SK-N-SH (cell line): Measurements from ENCODE around the gene CDHR2. TPM values are rescaled to one million over a fixed set of nuclear protein-coding genes. Genes with fewer than 3 reads are reported as not detected.

Experiments
- CTCF ChIA-PET: fragments of 300-600, 350-600 bp; formaldehyde crosslinking; extraction: SDS; loops from one replicate; lab custom pipeline; 2021; lab: Yijun Ruan, JAX
- POLR2A ChIA-PET: fragments of 350-600 bp; sonication (Branson Sonifier 250); formaldehyde crosslinking; extraction: SDS; loops from one replicate; lab custom pipeline; 2020; ENCODE audit warnings: antibody characterized with exemption, inconsistent platforms; lab: Yijun Ruan, JAX
- DNase-seq: peaks from one replicate; pipeline ENCODE4 v3.0.0; 2012
- H2AFZ ChIP-seq: fragments of 200-600 bp; sonication (generic); 2 replicates; pipeline ENCODE4 v1.8.1; 2016; ENCODE audit warnings: antibody characterized with exemption, mild to moderate bottlenecking, low read depth
- H3F3A ChIP-seq: fragments of 200-600 bp; sonication (generic); replicated peaks from 2 replicates; pipeline ENCODE3; 2016; ENCODE audit warnings: antibody characterized with exemption, mild to moderate bottlenecking; ENCODE audit not compliant: insufficient read depth
- H3K27ac ChIP-seq, 2 experiments: fragments of 200-500 bp in 1 of 2; fragments of 200-600 bp in 1 of 2; sonication (Bioruptor generic) in 1 of 2; sonication (generic), shearing (Covaris generic) in 1 of 2; 2 replicates each; pipeline versions ENCODE4 v1.5.1 to v1.6.1; 2014 to 2016; ENCODE audit warnings: low read depth in 2 of 2, inconsistent platforms in 1 of 2, low read length in 1 of 2, mild to moderate bottlenecking in 1 of 2, mixed read lengths in 1 of 2
- H3K27me3 ChIP-seq: fragments of 200-600 bp; sonication (generic), shearing (Covaris generic); 2 replicates; pipeline ENCODE4 v1.6.1; 2016; ENCODE audit warnings: mixed run types; ENCODE audit not compliant: insufficient read depth
- H3K36me3 ChIP-seq, 2 experiments: fragments of 200-500 bp in 1 of 2; fragments of 200-600 bp in 1 of 2; sonication (Bioruptor generic) in 1 of 2; sonication (generic) in 1 of 2; replicated peaks in 1 of 2; 2 replicates each; pipeline versions ENCODE3 to v1.5.1; 2014 to 2016; ENCODE audit warnings: low read length in 1 of 2, mild to moderate bottlenecking in 1 of 2; ENCODE audit not compliant: insufficient read depth in 2 of 2, control insufficient read depth in 1 of 2
- H3K4me1 ChIP-seq, 2 experiments: fragments of 200-500 bp in 1 of 2; fragments of 200-600 bp in 1 of 2; sonication (Bioruptor generic) in 1 of 2; sonication (generic), shearing (Covaris generic) in 1 of 2; 2 replicates each; pipeline versions ENCODE4 v1.5.1 to v1.6.1; 2014 to 2016; ENCODE audit warnings: low read depth in 1 of 2, low read length in 1 of 2, mixed run types in 1 of 2; ENCODE audit not compliant: insufficient read depth in 2 of 2, control insufficient read depth in 1 of 2
- H3K4me2 ChIP-seq: fragments of 200-600 bp; sonication (generic), shearing (Covaris generic); 2 replicates; pipeline ENCODE4 v1.6.1; 2017; ENCODE audit warnings: mixed run types
- H3K4me3 ChIP-seq, 2 experiments: fragments of 200-500 bp in 1 of 2; fragments of 200-600 bp in 1 of 2; sonication (Bioruptor generic) in 1 of 2; sonication (generic), shearing (Covaris generic) in 1 of 2; 2 replicates each; pipeline versions ENCODE4 v1.5.1 to v1.8.1; 2014 to 2016; ENCODE audit warnings: low read depth in 2 of 2, inconsistent platforms in 1 of 2, low read length in 1 of 2, mild to moderate bottlenecking in 1 of 2, mixed read lengths in 1 of 2, moderate library complexity in 1 of 2
- H3K79me2 ChIP-seq: fragments of 200-600 bp; sonication (generic); 2 replicates; pipeline ENCODE4 v1.8.1; 2017; ENCODE audit warnings: mild to moderate bottlenecking; ENCODE audit not compliant: insufficient read depth
- H3K9ac ChIP-seq: fragments of 200-600 bp; sonication (generic); 2 replicates; pipeline ENCODE4 v1.6.1; 2017; ENCODE audit warnings: mixed run types
- H3K9me2 ChIP-seq: fragments of 200-600 bp; sonication (generic); 2 replicates; pipeline ENCODE4 v1.6.1; 2017; ENCODE audit warnings: mixed run types
- H3K9me3 ChIP-seq: fragments of 200-600 bp; sonication (generic); 2 replicates; pipeline ENCODE4 v1.6.1; 2017; ENCODE audit warnings: mixed run types, mild to moderate bottlenecking, moderate library complexity
- H4K20me1 ChIP-seq: fragments of 200-600 bp; sonication (generic); 2 replicates; pipeline ENCODE4 v1.6.1; 2017; ENCODE audit warnings: mild to moderate bottlenecking, mixed run types; ENCODE audit not compliant: insufficient read depth
- CTCF ChIP-seq: fragments of 200-600 bp; sonication (generic); IDR thresholded peaks from 2 replicates; pipeline ENCODE4 v1.6.1; 2017; ENCODE audit warnings: antibody characterized with exemption, mild to moderate bottlenecking, moderate library complexity
- ELF1 ChIP-seq: IDR thresholded peaks from 2 replicates; pipeline ENCODE4 v1.4.0; 2012
- EP300 ChIP-seq, 2 experiments: IDR thresholded peaks; 2 replicates each; pipeline versions ENCODE4 v1.4.0 to v1.6.1; 2012; ENCODE audit warnings: borderline replicate concordance in 1 of 2, low read depth in 1 of 2, low read length in 1 of 2
- FOXM1 ChIP-seq: IDR thresholded peaks from 2 replicates; pipeline ENCODE4 v1.4.0; 2012; ENCODE audit warnings: low read depth, mild to moderate bottlenecking
- GABPA ChIP-seq: IDR thresholded peaks from 2 replicates; pipeline ENCODE4 v1.4.0; 2012; ENCODE audit warnings: low read depth, mild to moderate bottlenecking
- IRF3 ChIP-seq: fragments of 150-350 bp; IDR thresholded peaks from 2 replicates; pipeline ENCODE4 v1.6.1; 2016; ENCODE audit warnings: mild to moderate bottlenecking, low read depth, low read length
- JUND ChIP-seq: IDR thresholded peaks from 2 replicates; pipeline ENCODE4 v1.4.0; 2012
- MAX ChIP-seq: IDR thresholded peaks from 2 replicates; pipeline ENCODE4 v1.4.0; 2012; ENCODE audit warnings: low read depth
- MEF2A ChIP-seq: IDR thresholded peaks from 2 replicates; pipeline ENCODE4 v1.4.0; 2012; ENCODE audit warnings: low read depth, borderline replicate concordance
- MXI1 ChIP-seq: IDR thresholded peaks from 2 replicates; pipeline ENCODE4 v1.6.1; 2012; ENCODE audit warnings: mild to moderate bottlenecking, low read depth, low read length, improper control_type of control experiment
- NRF1 ChIP-seq: IDR thresholded peaks from 2 replicates; pipeline ENCODE4 v1.6.1; 2012; ENCODE audit warnings: low read depth, mild to moderate bottlenecking, low read length
- PBX3 ChIP-seq: IDR thresholded peaks from 2 replicates; pipeline ENCODE4; 2012
- REST ChIP-seq: IDR thresholded peaks from 2 replicates; pipeline ENCODE4 v1.6.1; 2012; ENCODE audit warnings: mild to moderate bottlenecking, low read depth, low read length, moderate library complexity
- SIN3A ChIP-seq: IDR thresholded peaks from 2 replicates; pipeline ENCODE4 v1.6.1; 2012; ENCODE audit warnings: low read depth, mild to moderate bottlenecking, low read length, moderate library complexity, borderline replicate concordance
- SMC3 ChIP-seq: IDR thresholded peaks from 2 replicates; pipeline ENCODE4 v1.6.1; 2012; ENCODE audit warnings: low read depth, low read length, improper control_type of control experiment
- USF1 ChIP-seq: IDR thresholded peaks from 2 replicates; pipeline ENCODE4 v1.4.0; 2012; ENCODE audit warnings: low read depth, borderline replicate concordance
- YY1 ChIP-seq: IDR thresholded peaks from 2 replicates; pipeline ENCODE4 v1.4.0; 2012; ENCODE audit warnings: low read depth, mild to moderate bottlenecking
- WGBS: methylation state at CpG from one replicate; pipeline ENCODE4 v1.1.6; 2017; ENCODE audit warnings: low lambda C conversion rate; 5-methylcytosine and 5-hydroxymethylcytosine counted together
- polyA plus RNA-seq, 3 experiments: library from polyadenylated mRNA; depleted of rRNA; stranded (reverse); fragments of >200 nt; gene quantifications; 2 replicates each; pipeline ENCODE4 v1.2.3, GENCODE V29; 2012

The CDHR2 gene
- polyA plus RNA-seq, 1 of the 3 experiments (the other 2 are of a cell fraction), result not detected

- TF ChIP-seq EP300 (IDR thresholded peaks at IDR 0.05; ENCODE audit: borderline replicate concordance in 1 of 2, low read depth in 1 of 2, low read length in 1 of 2) (no peak), JUND (no peak)
Observed at GRCh38 chr5:176625512-176625911, 76.4 kb downstream of the CDHR2 start (continued).

GRCh38 chr5:176625966-176626875, 77.1 kb downstream of the CDHR2 start:
- H3K9me3 ChIP-seq, result no peaks in the 10 kb centered on the region
- no peaks in the 10 kb centered on the region for H3F3A ChIP-seq
- H3K4me3 ChIP-seq, result no peak overlapping the region
- POLR2A ChIA-PET, result no interaction called here
- peaks cover 16% of the 10 kb centered on the region; the same call in 1 of the 2 replicates for H3K27me3 ChIP-seq
- WGBS, result 73% methylated on average over 11 of the region's 25 CpGs
- H3K9me2 ChIP-seq, result no peaks in the 10 kb centered on the region
- no peak overlapping the region for H3K9ac ChIP-seq
- CTCF ChIA-PET, result interaction anchor here (1.5 kb wide), 1 partner anchor 47 kb away, joined by 4 read pairs; no protein-coding TSS in a partner anchor
- DNase-seq, result no peak
- TF ChIP-seq MAX (no peak), GABPA (no peak), USF1 (no peak), CTCF (no peak), ELF1 (no peak), PBX3 (no peak), IRF3 (no peak), NRF1 (no peak), JUND (no peak), SIN3A (no peak), REST (no peak), MEF2A (no peak), MXI1 (no peak), SMC3 (no peak), YY1 (no peak), FOXM1 (no peak)
- no peak overlapping the region for H2AFZ ChIP-seq
- H3K4me2 ChIP-seq, result no peak overlapping the region
- no peaks in the 10 kb centered on the region for H4K20me1 ChIP-seq
- no peaks in the 10 kb centered on the region for H3K79me2 ChIP-seq
- peaks cover 0 to 16% of the 10 kb centered on the region in 2 experiments; a peak in 1 of 4 replicates for H3K4me1 ChIP-seq
- H3K27ac ChIP-seq, result no peak overlapping the region
- no peaks in the 10 kb centered on the region for H3K36me3 ChIP-seq
